Stimulated activated CD4-positive, alpha-beta T cell treated with anti-CD3 and anti-CD28 coated beads, Interleukin-2, amount 100 ng/mL, for 24 hours (primary cell): Measurements from ENCODE around the gene HES1.

Source experiments
- DNase-seq, 2 donors: peaks; one replicate each; pipeline ENCODE4 v3.0.0-alpha.2; 2020

The HES1 gene

DNA sequence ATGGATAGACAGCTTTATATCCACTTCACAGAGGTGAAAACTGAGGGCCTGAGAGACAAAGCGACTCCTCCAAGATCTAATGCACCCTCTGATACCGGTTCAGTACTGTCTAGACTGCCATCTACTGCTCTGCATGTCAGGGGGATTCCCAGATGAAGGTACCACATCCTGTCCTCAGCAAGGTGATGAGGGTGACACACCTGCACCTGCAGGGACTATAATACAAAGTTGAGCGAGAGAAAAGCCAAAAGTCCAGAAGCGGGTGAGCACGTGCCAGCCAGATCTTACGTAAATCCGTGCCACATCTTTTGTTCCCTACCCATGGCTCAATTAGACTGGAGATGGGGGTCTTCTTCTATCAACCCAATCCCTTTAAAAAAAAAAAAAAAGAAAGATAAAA is 32.4 kb upstream of the HES1 start:
- DNase-seq, result peak in 1 of 2 donors; percentile 31

GRCh38 chr3:194103983-194104751 is 31.8 kb upstream of the HES1 start:
- no peak for DNase-seq

GRCh38 chr3:194105292-194105691 is 30.7 kb upstream of the HES1 start:
- DNase-seq, result no peak

DNA sequence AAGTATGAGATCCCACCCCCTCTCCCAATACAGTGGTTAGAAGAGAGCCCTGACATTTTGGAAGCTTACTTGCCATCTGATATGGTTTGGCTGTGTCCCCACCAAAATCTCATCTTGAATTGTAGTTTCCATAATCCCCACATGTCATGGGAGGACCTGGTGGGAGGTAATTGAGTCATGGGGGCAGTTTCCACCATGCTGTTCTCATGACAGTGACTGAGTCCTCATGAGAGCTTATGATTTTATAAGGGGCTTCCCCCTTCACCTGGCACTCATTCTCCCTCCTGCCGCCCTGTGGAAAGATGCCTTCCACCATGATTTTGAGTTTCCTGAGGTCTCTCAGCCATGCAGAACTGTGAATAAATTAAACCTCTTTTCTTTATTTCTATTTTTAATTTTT is 28.8 kb upstream of the HES1 start:
- peak; percentile 21 to 41 for DNase-seq

DNA sequence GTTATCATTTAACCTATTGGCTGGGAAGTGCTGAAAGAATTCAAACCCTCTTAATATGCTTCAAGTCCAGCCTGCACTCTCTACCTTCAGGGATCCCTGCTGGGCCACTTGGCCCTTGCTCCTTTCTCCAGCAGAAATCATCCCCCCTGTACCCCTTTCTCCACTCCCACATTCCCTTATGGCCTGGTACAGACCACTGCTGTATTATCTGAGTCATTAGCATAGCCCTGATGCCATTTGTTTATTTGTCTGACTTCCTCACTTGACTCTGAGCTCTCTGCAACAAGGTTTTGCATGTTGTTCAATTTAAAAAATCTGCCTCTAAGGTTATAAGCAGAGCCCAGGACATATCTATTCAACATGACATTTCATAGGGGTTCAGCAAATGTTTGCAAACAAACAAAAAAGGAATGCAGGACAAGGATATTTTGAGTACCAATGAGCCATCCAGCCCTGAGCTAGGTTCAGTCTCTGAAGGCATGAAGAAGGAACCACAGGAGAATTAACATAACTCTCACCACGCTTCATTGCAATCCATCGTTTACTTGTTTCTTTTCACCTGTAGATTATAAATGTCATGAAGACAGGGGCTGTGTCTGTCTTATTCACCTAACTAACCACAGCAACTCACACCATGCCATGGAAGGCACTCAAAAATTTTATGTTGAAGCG is 26.6 kb upstream of the HES1 start:
- no peak for DNase-seq

GRCh38 chr3:194110483-194110882 is 25.5 kb upstream of the HES1 start:
- no peak for DNase-seq

GRCh38 chr3:194111336-194111735 is 24.6 kb upstream of the HES1 start:
- no peak for DNase-seq

DNA sequence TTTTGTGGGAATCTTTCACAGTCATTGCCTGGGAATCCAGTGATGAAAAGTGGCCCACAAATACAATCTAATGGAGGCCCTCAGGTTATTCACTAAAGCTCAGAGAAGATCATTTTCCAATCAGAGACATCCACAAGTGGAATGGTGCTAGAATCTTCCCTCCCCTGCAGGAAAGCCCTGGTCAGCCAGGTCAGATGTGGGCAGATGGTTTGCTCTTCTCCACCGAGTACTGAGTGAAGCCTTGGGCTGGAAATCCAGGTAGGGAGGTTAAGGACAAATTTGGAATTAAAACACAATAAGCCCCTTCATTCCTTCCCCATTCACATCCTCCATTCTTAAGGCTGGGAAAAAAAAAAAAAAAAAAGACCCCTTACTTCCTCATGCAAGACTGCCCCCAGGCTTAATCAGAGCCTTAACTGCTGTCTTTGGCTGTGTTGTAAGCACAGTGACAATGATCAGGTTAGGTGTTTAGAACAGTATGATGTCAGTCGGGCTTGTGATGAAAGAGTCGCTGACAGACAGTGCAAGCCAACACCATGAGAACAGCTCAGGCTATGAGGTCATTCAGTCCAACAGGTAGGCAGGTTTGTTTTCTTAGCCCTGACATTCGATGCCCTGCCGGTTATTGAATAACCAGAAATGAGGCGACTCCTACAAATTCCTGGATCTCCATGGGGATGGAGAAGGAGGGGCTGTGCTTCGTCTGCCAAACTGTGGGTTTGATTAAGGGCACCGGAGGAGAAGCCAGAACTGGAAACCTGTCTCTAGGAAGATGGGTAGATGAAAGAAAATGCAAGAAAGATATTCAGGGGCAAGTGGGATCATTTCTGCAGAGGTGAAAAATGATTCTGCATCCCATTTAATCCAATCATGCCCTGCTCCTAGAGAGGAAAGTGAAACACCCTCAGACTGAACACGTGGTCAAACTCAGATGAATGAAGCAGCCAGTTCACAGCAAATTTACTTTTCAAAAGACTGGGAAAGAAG is 23.5 kb upstream of the HES1 start:
- DNase-seq, result no peak

- no peak for DNase-seq
These were observed 21.8 kb upstream of the HES1 start for GRCh38 chr3:194114123-194114522.

DNA sequence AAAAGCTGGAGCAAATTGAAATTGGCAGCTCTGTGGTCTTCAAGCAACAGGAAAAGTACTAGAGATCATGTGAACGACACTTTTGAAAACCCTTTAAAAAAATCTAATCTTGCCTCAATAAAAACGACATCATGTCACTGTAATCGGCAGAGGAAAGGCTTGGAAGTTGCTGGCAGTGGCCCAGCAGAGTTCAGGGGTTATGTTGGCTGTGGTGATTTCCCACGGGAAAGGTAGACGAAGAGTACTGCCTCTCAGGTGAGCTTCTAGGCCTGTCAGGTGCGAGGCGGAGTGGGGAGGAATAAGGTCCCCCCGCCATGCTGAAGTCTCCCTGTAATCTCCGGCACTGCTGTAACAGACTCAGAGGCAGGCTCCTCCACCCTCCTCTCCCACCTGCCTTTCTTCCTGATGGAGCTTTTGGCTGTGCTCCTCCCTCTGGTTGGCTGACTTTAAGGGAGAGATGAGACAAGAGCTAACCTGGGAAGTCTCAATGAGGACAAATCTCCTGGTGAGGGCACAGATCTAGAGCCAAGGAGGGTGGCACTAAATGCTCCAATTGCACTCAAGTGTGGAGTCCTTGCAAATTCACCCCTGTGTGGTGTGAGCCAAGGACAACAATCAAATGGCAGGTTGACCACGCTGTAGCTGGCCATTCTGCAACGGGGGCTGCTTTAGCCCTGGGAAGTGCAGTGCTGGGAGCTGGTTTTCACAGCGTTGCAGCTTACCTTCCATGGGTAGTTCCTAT is 18.7 kb upstream of the HES1 start:
- DNase-seq, result no peak

DNA sequence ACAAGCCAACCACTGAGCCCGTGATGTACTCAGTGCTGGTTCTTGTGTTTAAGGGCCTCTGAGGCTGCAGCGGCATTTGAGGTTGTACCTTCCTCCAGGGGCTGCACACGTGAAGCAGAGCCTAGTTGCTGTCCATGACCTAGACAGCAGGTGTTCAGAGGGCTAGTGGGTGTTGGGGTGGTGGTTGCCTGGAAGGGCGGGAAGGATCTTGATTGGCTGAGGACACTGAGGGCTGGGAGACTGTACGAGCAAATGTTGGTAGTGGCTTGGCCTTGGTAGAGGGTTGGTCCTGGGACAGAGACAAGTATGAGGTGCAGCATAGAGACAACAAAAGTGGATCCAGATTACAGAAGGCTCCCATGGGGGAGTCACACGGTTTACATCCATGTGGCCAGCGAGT is 17.0 kb upstream of the HES1 start:
- no peak for DNase-seq

DNA sequence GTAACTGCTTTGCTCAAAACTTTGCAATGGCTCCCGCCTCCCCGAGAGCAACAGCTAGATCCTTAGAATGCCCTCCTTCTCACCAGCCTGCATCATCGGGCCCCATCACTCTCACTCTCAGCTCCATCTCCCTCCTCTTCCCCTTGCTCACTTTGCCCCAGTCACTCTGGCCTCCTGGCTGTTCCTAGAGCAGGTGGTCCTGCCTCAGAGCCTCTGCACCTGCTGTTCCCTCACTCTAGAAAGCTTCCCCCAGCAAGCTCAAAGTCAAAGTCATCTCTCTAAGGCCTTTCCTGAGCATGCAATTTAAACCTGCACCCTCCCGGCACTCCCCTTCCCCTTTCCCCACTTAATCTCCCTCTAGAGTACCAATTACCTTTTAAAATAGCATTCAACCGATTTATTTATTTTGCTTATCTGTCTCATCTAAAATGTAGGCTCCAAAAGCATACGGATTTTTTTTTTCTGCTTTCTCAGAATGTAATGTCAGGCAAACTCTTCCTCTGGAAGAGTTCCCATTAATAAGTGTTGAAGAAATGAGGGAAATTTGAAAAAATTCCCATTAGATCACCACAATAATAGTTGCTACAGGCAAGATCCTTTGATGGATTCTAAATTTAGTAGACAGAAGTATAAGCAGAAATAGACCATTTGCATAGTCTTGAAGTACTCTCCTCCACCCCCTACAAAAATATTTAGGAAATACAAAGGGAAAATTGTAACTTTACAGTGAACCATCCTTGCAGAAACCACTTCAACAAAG is 15.9 kb upstream of the HES1 start:
- DNase-seq, result no peak

GRCh38 chr3:194120789-194121770 is 14.9 kb upstream of the HES1 start:
- no peak for DNase-seq

- DNase-seq, result no peak
These were observed 13.9 kb upstream of the HES1 start for GRCh38 chr3:194121891-194122631.

DNA sequence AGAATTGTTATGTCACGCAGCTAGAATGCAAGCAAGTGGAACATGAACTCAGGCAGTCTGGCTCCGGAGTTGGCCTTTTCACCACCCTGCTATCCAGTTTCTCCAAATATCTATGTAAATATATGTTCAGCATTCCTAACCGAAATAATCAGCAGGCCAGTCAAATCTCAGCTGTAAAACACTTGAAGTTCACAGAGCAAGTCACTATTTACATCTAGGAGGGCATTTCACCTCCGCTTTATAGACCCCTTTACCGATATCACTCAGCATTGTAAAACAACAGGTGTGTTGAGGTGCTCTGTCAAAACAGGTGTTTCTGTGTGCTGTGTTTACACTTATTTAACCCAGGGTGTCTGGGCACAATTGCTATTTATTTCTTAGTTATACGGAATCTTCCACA is 12.2 kb upstream of the HES1 start:
- DNase-seq, result no peak

DNA sequence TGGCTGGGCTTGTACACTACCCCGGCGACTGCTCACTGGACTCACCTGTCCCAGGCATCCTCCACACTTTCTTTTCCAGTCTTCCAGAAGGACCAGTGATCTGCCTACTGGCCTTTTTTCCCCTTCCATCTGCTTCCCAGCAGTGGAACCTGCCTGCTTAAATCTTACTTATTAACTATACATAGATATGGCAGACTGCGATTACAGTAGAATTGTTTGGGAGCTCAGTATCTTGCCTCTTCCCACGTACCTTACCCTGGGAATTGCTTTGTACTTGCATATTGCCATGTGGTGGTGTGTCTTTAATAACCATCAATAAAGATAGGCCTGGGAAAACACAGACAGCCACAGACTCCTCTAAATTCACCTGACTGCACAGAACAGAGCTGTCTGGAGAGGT is 11.8 kb upstream of the HES1 start:
- no peak for DNase-seq

DNA sequence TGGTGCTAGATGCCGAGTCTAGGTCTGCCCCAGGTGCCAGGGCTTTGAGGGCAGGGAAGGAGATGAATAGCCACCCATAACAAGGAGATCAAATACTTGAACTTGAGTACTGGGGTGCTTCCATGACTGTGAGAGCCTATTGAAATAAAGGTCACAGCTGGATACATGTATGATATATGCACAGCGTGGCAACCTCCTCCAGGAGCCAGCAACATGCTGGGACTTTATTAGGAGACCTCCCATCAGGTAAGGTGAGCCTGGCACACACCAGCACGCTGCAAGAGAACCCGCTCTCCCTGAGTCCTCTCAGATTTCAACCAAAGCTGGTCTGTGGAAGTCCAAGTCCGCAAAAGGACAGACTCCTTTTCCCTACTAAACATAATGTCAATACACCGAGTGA is 10.5 kb upstream of the HES1 start:
- no peak for DNase-seq

DNA sequence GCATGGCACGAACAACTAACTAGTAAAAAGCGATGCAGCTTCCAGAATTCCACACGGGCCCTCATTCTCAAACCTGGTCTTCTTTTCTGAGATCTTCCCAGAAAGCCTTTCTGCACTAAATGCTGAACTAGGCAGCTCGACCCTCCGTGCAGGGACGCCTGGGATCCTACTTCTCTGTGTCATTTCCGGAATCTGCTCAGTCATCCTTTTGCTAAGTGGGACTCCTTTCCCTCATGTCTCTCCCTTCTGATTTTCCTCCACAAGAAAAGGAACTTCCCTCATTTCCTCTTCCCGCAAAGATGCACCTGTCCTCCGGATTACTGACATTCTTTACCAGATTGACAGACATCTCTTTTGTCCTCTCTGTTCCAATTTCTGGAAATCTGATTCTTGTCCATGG is 9.2 kb upstream of the HES1 start:
- no peak for DNase-seq

GRCh38 chr3:194128202-194128918 is 7.6 kb upstream of the HES1 start:
- DNase-seq, result no peak
